Left lung (tissue), 10 donors: ENCODE data around the gene DPP7. TPM values are rescaled to one million over a fixed set of nuclear protein-coding genes. Genes with fewer than 3 reads are reported as not detected.

ENCODE experiments used
- ATAC-seq: fragments of 200-7000 bp; cut with Tn5 transposase; one replicate; pipeline ENCODE4 v1.9.1; 2020; ENCODE audit warnings: moderate library complexity
- DNase-seq, 4 donors: peaks; one replicate each; pipeline ENCODE4 v3.0.0-alpha.2; 2013 to 2020
- H3K27ac ChIP-seq, 2 donors: fragments of 200-600 bp; sonication (generic) in 1 of 2; one replicate each; pipeline versions ENCODE4 v1.5.0 to v1.8.0; 2020 to 2021
- H3K27me3 ChIP-seq, 2 donors: fragments of 200-600 bp; sonication (generic) in 1 of 2; one replicate each; pipeline versions ENCODE4 v1.5.0 to v1.8.0; 2020 to 2021
- H3K36me3 ChIP-seq, 2 donors: fragments of 200-600 bp; sonication (generic) in 1 of 2; one replicate each; pipeline versions ENCODE4 v1.5.0 to v1.8.0; 2020 to 2021
- H3K4me1 ChIP-seq, 2 donors: fragments of 200-600 bp; one replicate each; pipeline ENCODE4 v1.8.0; 2021
- H3K4me3 ChIP-seq, 2 donors: fragments of 200-600 bp; sonication (generic) in 1 of 2; one replicate each; pipeline versions ENCODE4 v1.5.0 to v1.8.0; 2020 to 2021; ENCODE audit warnings: mild to moderate bottlenecking in 1 of 2
- H3K9me3 ChIP-seq, 2 donors: fragments of 200-600 bp; sonication (generic) in 1 of 2; one replicate each; pipeline versions ENCODE4 v1.5.0 to v1.8.0; 2020 to 2021
- CTCF ChIP-seq, 2 donors: fragments of 200-600 bp; sonication (generic) in 1 of 2; IDR thresholded peaks; one replicate each; pipeline versions ENCODE4 v1.5.0 to v1.8.0; 2021; ENCODE audit warnings: antibody characterized with exemption in 2 of 2
- intact Hi-C, 2 donors: fragments of 100-400 bp; cut with DNase I; formaldehyde crosslinking; loops; one replicate each; pipeline versions ENCODE4 v1.11.2 to v1.14.2; 2022
- polyA plus RNA-seq, 6 donors: library from polyadenylated mRNA; unstranded; fragments of 120-200 nt; gene quantifications; one replicate each; pipeline ENCODE4 v1.2.1, GENCODE V29; 2013; ENCODE audit not compliant: insufficient read length in 6 of 6
- total RNA-seq, 2 donors: library from RNA; stranded (reverse); fragmentation: NEBNext Ultra II Directional; extraction: Animal tissue kit (Norgen Biotek cat#: 25700); gene quantifications; one replicate each; pipeline ENCODE4 v1.2.1, GENCODE V29; 2021
- donor health status: DM: no; HTN: yes; CAD: no.
- donor health status: DM: no; HTN: no; CAD: no.

DPP7 gene
- total and polyA plus RNA-seq, 8 donors: 35.8 to 165 (median 47.9) TPM

GRCh38 chr9:137159105-137160053 lies 44.8 kb upstream of the DPP7 start:
- Histone ChIP-seq H3K36me3 (no peaks in the 10 kb centered on the region), H3K27ac (no peak overlapping the region), H3K4me1 (peaks cover 6 to 26% of the 10 kb centered on the region in 2 donors), H3K27me3 (peaks cover 61 to 100% of the 10 kb centered on the region in 2 donors), H3K4me3 (no peak overlapping the region), H3K9me3 (no peaks in the 10 kb centered on the region)
- intact Hi-C loops: no loop called here
- DNase-seq (no peak), ATAC-seq (no peak)
- no peak for TF ChIP-seq CTCF (IDR thresholded peaks at IDR 0.05)

- no peaks in the 10 kb centered on the region for H3K9me3 ChIP-seq
- no peak overlapping the region for H3K27ac ChIP-seq
- H3K27me3 ChIP-seq: peaks cover 54 to 94% of the 10 kb centered on the region in 2 donors
- H3K4me1 ChIP-seq: peaks cover 6 to 26% of the 10 kb centered on the region in 2 donors
- intact Hi-C loops: no loop called here
- no peak overlapping the region for H3K4me3 ChIP-seq
- no peak for TF ChIP-seq CTCF (IDR thresholded peaks at IDR 0.05)
- no peak for DNase-seq
- ATAC-seq: no peak
- no peaks in the 10 kb centered on the region for H3K36me3 ChIP-seq
Observed at GRCh38 chr9:137158625-137159024, 44.1 kb upstream of the DPP7 start.

GRCh38 chr9:137157618-137158415 lies 43.3 kb upstream of the DPP7 start:
- TF ChIP-seq CTCF (IDR thresholded peaks at IDR 0.05): no peak
- ATAC-seq (no peak), DNase-seq (no peak)
- Histone ChIP-seq H3K27me3 (peaks cover 45 to 86% of the 10 kb centered on the region in 2 donors), H3K27ac (no peak overlapping the region), H3K4me1 (peaks cover 2 to 18% of the 10 kb centered on the region in 2 donors), H3K36me3 (no peaks in the 10 kb centered on the region), H3K4me3 (no peak overlapping the region), H3K9me3 (no peaks in the 10 kb centered on the region)
- intact Hi-C loops: no loop called here

DNA sequence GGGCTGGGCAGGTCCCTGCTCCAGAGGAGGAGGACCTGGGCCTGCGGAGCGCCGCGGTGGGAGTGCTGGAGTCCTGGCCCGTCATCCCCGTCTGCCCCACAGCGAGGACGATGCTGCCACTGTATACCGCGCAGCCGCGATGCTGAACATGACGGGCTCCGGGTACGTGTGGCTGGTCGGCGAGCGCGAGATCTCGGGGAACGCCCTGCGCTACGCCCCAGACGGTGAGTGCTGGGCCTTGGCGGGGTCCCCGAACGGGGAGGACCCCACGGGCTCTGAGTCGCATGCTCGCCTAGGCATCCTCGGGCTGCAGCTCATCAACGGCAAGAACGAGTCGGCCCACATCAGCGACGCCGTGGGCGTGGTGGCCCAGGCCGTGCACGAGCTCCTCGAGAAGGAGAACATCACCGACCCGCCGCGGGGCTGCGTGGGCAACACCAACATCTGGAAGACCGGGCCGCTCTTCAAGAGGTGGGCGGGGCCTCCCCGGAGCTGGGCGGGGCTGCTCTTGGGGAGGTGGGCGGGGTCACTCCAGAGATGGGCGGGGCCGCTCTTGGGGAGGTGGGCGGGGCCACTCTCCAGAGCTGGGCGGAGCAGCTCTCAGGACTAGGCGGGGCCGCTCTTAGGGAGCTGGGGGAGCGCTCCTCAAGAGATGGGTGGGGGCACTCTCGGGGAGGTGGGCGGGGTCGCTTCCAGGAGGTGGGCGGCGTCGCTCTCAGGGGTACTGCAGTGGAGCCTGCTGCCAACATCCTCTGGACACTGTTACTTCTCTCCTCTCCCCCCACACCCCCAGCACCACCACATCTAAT lies 42.2 kb upstream of the DPP7 start:
- no peak for TF ChIP-seq CTCF (IDR thresholded peaks at IDR 0.05)
- peaks cover 35 to 76% of the 10 kb centered on the region in 2 donors for H3K27me3 ChIP-seq
- intact Hi-C loops: no loop called here
- H3K27ac ChIP-seq: no peak overlapping the region
- H3K36me3 ChIP-seq: no peaks in the 10 kb centered on the region
- H3K4me1 ChIP-seq: peaks cover 0 to 9% of the 10 kb centered on the region in 2 donors
- peak; percentile 76 for ATAC-seq
- no peak overlapping the region for H3K4me3 ChIP-seq
- no peaks in the 10 kb centered on the region for H3K9me3 ChIP-seq
- DNase-seq: no peak
